Uterus (tissue), 2 donors: ENCODE data around the gene MILR1.

Experiments used
- POLR2A ChIP-seq, 2 donors: fragments of 450-650 bp; IDR thresholded peaks; one replicate each; pipeline ENCODE4 v1.6.1; 2016; ENCODE audit warnings: antibody characterized with exemption in 2 of 2, mild to moderate bottlenecking in 1 of 2, moderate library complexity in 1 of 2
- TF ChIP-seq, protein P1 (sequence below), 4 experiments: fragments of 200-600 bp in 2 of 4; fragments of 450-650 bp in 2 of 4; sonication (generic) in 2 of 4; IDR thresholded peaks; one replicate each; pipeline ENCODE4 v1.5.1; 2016 to 2019; ENCODE audit warnings: antibody characterized with exemption in 4 of 4, mild to moderate bottlenecking in 2 of 4, moderate library complexity in 1 of 4

DNA sequence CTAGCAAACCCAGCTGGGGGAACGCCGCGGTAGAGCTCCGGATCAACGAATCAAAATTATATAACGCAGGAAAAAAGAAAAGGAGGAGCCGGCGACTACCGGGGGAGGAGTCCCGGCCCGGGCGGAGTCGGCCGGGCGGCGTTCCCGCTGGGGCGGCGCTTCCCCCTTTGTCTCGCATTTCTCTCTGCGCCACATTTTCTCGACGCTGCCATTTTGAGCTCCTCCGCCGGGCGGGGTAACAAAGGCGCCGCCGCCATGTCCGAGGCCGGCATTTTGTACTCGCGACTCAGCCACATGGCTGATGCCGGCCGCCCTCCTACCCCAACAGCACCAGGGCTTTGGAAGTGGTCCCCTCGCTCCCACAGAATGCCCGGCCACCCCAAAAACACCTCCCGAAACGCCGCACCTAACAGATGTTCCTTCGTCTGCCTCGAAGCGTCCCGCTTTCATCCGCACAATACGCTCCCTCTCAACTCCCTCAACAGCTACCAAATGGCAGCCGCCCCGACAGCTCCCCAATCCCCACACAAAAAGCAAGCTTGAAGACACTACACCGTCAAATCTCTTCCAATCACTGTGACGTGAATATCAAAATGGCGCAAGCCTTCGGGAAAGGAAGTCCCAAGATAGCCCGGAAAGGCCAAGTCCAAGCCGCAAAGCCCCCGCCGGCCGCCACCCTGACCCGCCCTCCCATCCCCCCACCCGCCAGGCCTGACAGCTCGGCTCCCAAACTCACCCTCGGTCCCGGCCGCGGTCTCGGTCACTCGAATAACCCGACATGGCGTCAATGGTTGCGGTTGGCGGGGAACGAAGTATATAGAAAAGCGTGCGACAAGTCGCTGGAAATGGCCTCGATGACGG lies 56.7 kb downstream of the MILR1 start:
- TF ChIP-seq, protein P1, sequence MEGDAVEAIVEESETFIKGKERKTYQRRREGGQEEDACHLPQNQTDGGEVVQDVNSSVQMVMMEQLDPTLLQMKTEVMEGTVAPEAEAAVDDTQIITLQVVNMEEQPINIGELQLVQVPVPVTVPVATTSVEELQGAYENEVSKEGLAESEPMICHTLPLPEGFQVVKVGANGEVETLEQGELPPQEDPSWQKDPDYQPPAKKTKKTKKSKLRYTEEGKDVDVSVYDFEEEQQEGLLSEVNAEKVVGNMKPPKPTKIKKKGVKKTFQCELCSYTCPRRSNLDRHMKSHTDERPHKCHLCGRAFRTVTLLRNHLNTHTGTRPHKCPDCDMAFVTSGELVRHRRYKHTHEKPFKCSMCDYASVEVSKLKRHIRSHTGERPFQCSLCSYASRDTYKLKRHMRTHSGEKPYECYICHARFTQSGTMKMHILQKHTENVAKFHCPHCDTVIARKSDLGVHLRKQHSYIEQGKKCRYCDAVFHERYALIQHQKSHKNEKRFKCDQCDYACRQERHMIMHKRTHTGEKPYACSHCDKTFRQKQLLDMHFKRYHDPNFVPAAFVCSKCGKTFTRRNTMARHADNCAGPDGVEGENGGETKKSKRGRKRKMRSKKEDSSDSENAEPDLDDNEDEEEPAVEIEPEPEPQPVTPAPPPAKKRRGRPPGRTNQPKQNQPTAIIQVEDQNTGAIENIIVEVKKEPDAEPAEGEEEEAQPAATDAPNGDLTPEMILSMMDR (IDR thresholded peaks at IDR 0.05) = peak in 1 of 4 experiments; percentile 17
- peak; percentile 68 to 82 for TF ChIP-seq POLR2A (IDR thresholded peaks at IDR 0.05)
